Measurements from ENCODE around the gene DENND2C.

- TF ChIP-seq POLR2A (IDR thresholded peaks at IDR 0.05) (no peak), CTCF (IDR thresholded peaks at IDR 0.05) (no peak), POLR2AphosphoS5 (IDR thresholded peaks at IDR 0.05) (no peak)
These were observed 25.7 kb upstream of the DENND2C start, which contains the start of gene AMPD1 for GRCh38 chr1:114695430-114696058.

All from prostate gland (tissue), 2 donors.